Pancreas (tissue), 10 donors: ENCODE data around the gene KCNN1. TPM values are rescaled to one million over a fixed set of nuclear protein-coding genes. Genes with fewer than 3 reads are reported as not detected.
"Not testable (repeated sequence)": the region's sequence is repeated elsewhere in the genome, so short reads cannot be mapped to it uniquely, and the experiment has no call there.

ENCODE experiments used
- ATAC-seq, 4 donors: fragments of 200-7000 bp; cut with Tn5 transposase; one replicate each; pipeline versions ENCODE4 v1.8.0 to v1.9.1; 2020; ENCODE audit warnings: mild to moderate bottlenecking in 4 of 4, moderate library complexity in 4 of 4
- DNase-seq, 6 donors: peaks; one replicate each; pipeline ENCODE4 v3.0.0-alpha.2; 2020
- FAIRE-seq: peaks from 2 replicates; lab custom pipeline; 2012; peaks lifted over from hg19 to GRCh38; lab: Jason Lieb, UNC
- H3K27ac ChIP-seq, 4 donors: fragments of 200-600 bp; sonication (generic); 1 replicate in 3 of 4; 2 replicates in 1 of 4; pipeline versions ENCODE4 v1.5.0 to v1.8.0; 2020
- H3K27me3 ChIP-seq, 4 donors: fragments of 200-600 bp; one replicate each; pipeline ENCODE4 v1.8.0; 2021
- H3K36me3 ChIP-seq, 3 donors: fragments of 200-600 bp; sonication (generic) in 1 of 3; one replicate each; pipeline versions ENCODE4 v1.5.0 to v1.8.0; 2020 to 2021
- H3K4me1 ChIP-seq, 3 donors: fragments of 200-600 bp; one replicate each; pipeline ENCODE4 v1.8.0; 2021
- H3K4me3 ChIP-seq, 4 donors: fragments of 200-600 bp; sonication (generic) in 2 of 4; one replicate each; pipeline versions ENCODE4 v1.5.0 to v1.8.0; 2020 to 2021
- H3K9me3 ChIP-seq, 4 donors: fragments of 200-600 bp; one replicate each; pipeline ENCODE4 v1.8.0; 2021
- CTCF ChIP-seq, 4 donors: fragments of 200-600 bp; sonication (generic) in 3 of 4; IDR thresholded peaks; one replicate each; pipeline versions ENCODE4 v1.5.0 to v1.8.0; 2021; ENCODE audit warnings: antibody characterized with exemption in 4 of 4
- WGBS, 2 donors: extraction: QIAGEN DNeasy Blood & Tissue Kit; methylation state at CpG; one replicate each; pipeline ENCODE4 v1.1.7; 2013; 5-methylcytosine and 5-hydroxymethylcytosine counted together
- intact Hi-C, 3 donors: fragments of 100-400 bp; cut with DNase I; formaldehyde crosslinking; loops; one replicate each; pipeline versions ENCODE4 v1.11.1 to v1.14.2; 2022
- polyA plus RNA-seq, 2 donors: library from polyadenylated mRNA; stranded (reverse); fragments of 200-250 nt; gene quantifications; one replicate each; pipeline ENCODE4 v1.2.3, GENCODE V29; 2013
- total RNA-seq, 6 donors: library from RNA; stranded (reverse); fragmentation: NEBNext Ultra II Directional in 4 of 6; extraction: Animal tissue kit (Norgen Biotek cat#: 25700) in 4 of 6; gene quantifications; one replicate each; pipeline versions ENCODE4 v1.2.1 to v1.2.4, GENCODE V29; 2021 to 2023
- donor health status: healthy with polysubstance abuse.
- donor health status: DM: no; HTN: no; CAD: no; lungs with moderate emphysema.
- donor health status: DM: no; HTN: no; CAD: no.
- donor health status: control.
- donor health status: control.
- donor health status: Bipolar disorder and iron deficiency.
- donor health status: DM: yes; HTN: yes; CAD: no.
- donor health status: DM: no; HTN: no; CAD: no.
- donor health status: DM: no; HTN: no; CAD: no.
- donor health status: DM: yes; HTN: yes; CAD: no.

The KCNN1 gene
- total RNA-seq (under 1 TPM in 1 of 6 donors, not detected in 5; 0.19 TPM), polyA plus RNA-seq (under 1 TPM; 0.08 to 0.33 TPM)

- H3K9me3 ChIP-seq = no peaks in the 10 kb centered on the region
- peak in 2 of 4 donors; percentile 36 to 57 for ATAC-seq
- no peak for TF ChIP-seq CTCF (IDR thresholded peaks at IDR 0.05)
- H3K27me3 ChIP-seq = peaks cover 0 to 5% (median 2%) of the 10 kb centered on the region in 4 donors
- H3K36me3 ChIP-seq = no peaks in the 10 kb centered on the region
- 7 to 11% methylated on average over 21 to 59 of the region's 59 CpGs for WGBS, 2 donors
- no peak within 1 kb of the TSS for H3K27ac ChIP-seq
- FAIRE-seq = no peak
- intact Hi-C loops = no loop called here
- no peak for DNase-seq
- no peaks in the 10 kb centered on the region for H3K4me1 ChIP-seq
- H3K4me3 ChIP-seq = no peak within 1 kb of the TSS
These were observed at the start of gene KCNN1 for GRCh38 chr19:17966550-17967256. TSS of gene KCNN1 (plus strand) at chr19:17967107. CDS start at chr19:17973889, 6,782 bp downstream.

GRCh38 chr19:17918151-17918550 is 48.8 kb upstream of the KCNN1 start:
- H3K36me3 ChIP-seq, DNase-seq, H3K9me3 ChIP-seq, H3K27ac ChIP-seq, H3K4me1 ChIP-seq, intact Hi-C loops, H3K27me3 ChIP-seq, ATAC-seq, FAIRE-seq, H3K4me3 ChIP-seq: not testable (repeated sequence)
- 84 to 92% methylated on average over 12 to 24 of the region's 30 CpGs for WGBS, 2 donors

- ATAC-seq, H3K4me1 ChIP-seq, H3K9me3 ChIP-seq, H3K27me3 ChIP-seq, DNase-seq, H3K36me3 ChIP-seq, H3K27ac ChIP-seq, intact Hi-C loops, H3K4me3 ChIP-seq, FAIRE-seq: not testable (repeated sequence)
- WGBS, 2 donors = 28 to 30% methylated on average over 5 of the region's 5 CpGs
These were observed 47.8 kb upstream of the KCNN1 start for GRCh38 chr19:17919122-17919521.

- intact Hi-C loops = loop anchor here in 1 of 3 donors (10.0 kb wide), 1 partner anchor 46 kb away; the partner anchor contains the start of gene SLC5A5
- Histone ChIP-seq H3K36me3 (no peaks in the 10 kb centered on the region), H3K27ac (no peak overlapping the region), H3K4me1 (peaks cover 0 to 6% (median 0%) of the 10 kb centered on the region in 3 donors), H3K4me3 (no peak overlapping the region), H3K9me3 (no peaks in the 10 kb centered on the region), H3K27me3 (no peaks in the 10 kb centered on the region)
- TF ChIP-seq CTCF (IDR thresholded peaks at IDR 0.05) = no peak
- no peak for DNase-seq
- no peak for FAIRE-seq
- no peak for ATAC-seq
These were observed 46.4 kb upstream of the KCNN1 start for GRCh38 chr19:17920527-17920926.

GRCh38 chr19:17922138-17922537 is 44.8 kb upstream of the KCNN1 start:
- intact Hi-C loops = loop anchor here in 1 of 3 donors (10.0 kb wide), 1 partner anchor 47 kb away; the partner anchor contains the start of gene SLC5A5
- DNase-seq = no peak
- no peaks in the 10 kb centered on the region for H3K27me3 ChIP-seq
- H3K36me3 ChIP-seq = no peaks in the 10 kb centered on the region
- 42 to 49% methylated on average over 3 of the region's 3 CpGs for WGBS, 2 donors
- no peak for FAIRE-seq
- H3K4me1 ChIP-seq = no peaks in the 10 kb centered on the region
- ATAC-seq = no peak
- H3K27ac ChIP-seq = no peak overlapping the region
- no peak for TF ChIP-seq CTCF (IDR thresholded peaks at IDR 0.05)
- H3K4me3 ChIP-seq = no peak overlapping the region
- H3K9me3 ChIP-seq = no peaks in the 10 kb centered on the region

- DNase-seq = no peak
- H3K36me3 ChIP-seq = no peaks in the 10 kb centered on the region
- ATAC-seq = no peak
- no peaks in the 10 kb centered on the region for H3K4me1 ChIP-seq
- no peak overlapping the region for H3K4me3 ChIP-seq
- intact Hi-C loops = loop anchor here in 2 of 3 donors (5.0 to 10.0 kb wide), 2 partner anchors 51 to 59 kb away; partner anchors contain the start of gene SLC5A5 (in 1 of the 2)
- no peak for FAIRE-seq
- H3K27ac ChIP-seq = no peak overlapping the region
- TF ChIP-seq CTCF (IDR thresholded peaks at IDR 0.05) = no peak
- 55 to 66% methylated on average over 4 of the region's 4 CpGs for WGBS, 2 donors
- no peaks in the 10 kb centered on the region for H3K9me3 ChIP-seq
- no peaks in the 10 kb centered on the region for H3K27me3 ChIP-seq
These were observed 40.9 kb upstream of the KCNN1 start for GRCh38 chr19:17926044-17926443.
